Stimulated activated CD8-positive, alpha-beta memory T cell treated with anti-CD3 and anti-CD28 coated beads, Interleukin-15, amount 100 ng/mL, for 4 hours (primary cell): ENCODE results near the gene RLN1.
"Not testable (repeated sequence)": the region's sequence is repeated elsewhere in the genome, so short reads cannot be mapped to it uniquely, and the experiment has no call there.

Source experiments
- DNase-seq, 2 donors: peaks; one replicate each; pipeline ENCODE4 v3.0.0-alpha.2; 2020; ENCODE audit warnings: low read depth in 2 of 2

The RLN1 gene

GRCh38 chr9:5321601-5322000 is 18.1 kb downstream of the RLN1 start:
- DNase-seq, result not testable (repeated sequence)

GRCh38 chr9:5321058-5321457 is 18.6 kb downstream of the RLN1 start:
- no peak for DNase-seq

GRCh38 chr9:5316406-5316805 is 23.3 kb downstream of the RLN1 start:
- not testable (repeated sequence) for DNase-seq

GRCh38 chr9:5315187-5315923 is 24.3 kb downstream of the RLN1 start:
- no peak for DNase-seq

- no peak for DNase-seq
Observed at GRCh38 chr9:5310851-5311250, 28.8 kb downstream of the RLN1 start.

GRCh38 chr9:5305741-5306140 is 33.9 kb downstream of the RLN1 start:
- no peak for DNase-seq

GRCh38 chr9:5303840-5304795 is 35.6 kb downstream of the RLN1 start, which contains the start of gene RLN2:
Gene RLN2 (minus strand): TSS chr9:5304716. CDS start chr9:5304580, 136 bp downstream.
- not testable (repeated sequence) for DNase-seq

- DNase-seq, result no peak
Observed at GRCh38 chr9:5301544-5301943, 38.1 kb downstream of the RLN1 start.

- no peak for DNase-seq
Observed at GRCh38 chr9:5292141-5292540, 47.5 kb downstream of the RLN1 start.

GRCh38 chr9:5288591-5288990 is 51.1 kb downstream of the RLN1 start:
- no peak for DNase-seq

GRCh38 chr9:5286262-5286661 is 53.4 kb downstream of the RLN1 start:
- no peak for DNase-seq
